Esophagus mucosa (tissue), 1 donor: ENCODE results near the gene PPP1R14D. TPM values are rescaled to one million over a fixed set of nuclear protein-coding genes. Genes with fewer than 3 reads are reported as not detected.
"Not testable (repeated sequence)": the region's sequence is repeated elsewhere in the genome, so short reads cannot be mapped to it uniquely, and the experiment has no call there.

Source experiments
- ATAC-seq: fragments of 200-7000 bp; cut with Tn5 transposase; one replicate; pipeline ENCODE4 v1.9.1; 2020
- total RNA-seq: library from RNA; stranded (reverse); gene quantifications from one replicate; pipeline ENCODE4 v1.2.4, GENCODE V29; 2023
- donor health status: DM: yes; HTN: yes; CAD: no.

The PPP1R14D gene
- not detected for total RNA-seq

- ATAC-seq: no peak
Observed at GRCh38 chr15:40828447-40829036, at the start of gene PPP1R14D. Gene PPP1R14D, minus strand, starts transcription at chr15:40828708. Its CDS starts 67 bp downstream, at chr15:40828641.

GRCh38 chr15:40877694-40878093, 49.2 kb upstream of the PPP1R14D start:
- no peak for ATAC-seq

- no peak for ATAC-seq
Observed at GRCh38 chr15:40875991-40876730, 47.7 kb upstream of the PPP1R14D start.

- ATAC-seq: peak; percentile 73
Observed at GRCh38 chr15:40873694-40874561, 45.4 kb upstream of the PPP1R14D start, which contains the start of gene RHOV. Gene RHOV, minus strand, starts transcription at chr15:40874234. Its CDS starts 95 bp downstream, at chr15:40874139.

- ATAC-seq: no peak
Observed at GRCh38 chr15:40872791-40873693, 44.5 kb upstream of the PPP1R14D start.

- peak; percentile 77 for ATAC-seq
Observed at GRCh38 chr15:40871749-40872617, 43.5 kb upstream of the PPP1R14D start.

- ATAC-seq: peak; percentile 45
Observed at GRCh38 chr15:40870716-40871115, 42.2 kb upstream of the PPP1R14D start.

GRCh38 chr15:40869686-40870085, 41.2 kb upstream of the PPP1R14D start:
- ATAC-seq: no peak

- ATAC-seq: no peak
Observed at GRCh38 chr15:40867199-40867598, 38.7 kb upstream of the PPP1R14D start.

- ATAC-seq: peak; percentile 34
Observed at GRCh38 chr15:40863660-40864270, 35.3 kb upstream of the PPP1R14D start.

- not testable (repeated sequence) for ATAC-seq
Observed at GRCh38 chr15:40861147-40861546, 32.6 kb upstream of the PPP1R14D start.

- ATAC-seq: peak; percentile 48
Observed at GRCh38 chr15:40859206-40859851, 30.8 kb upstream of the PPP1R14D start.

GRCh38 chr15:40858706-40859105, 30.2 kb upstream of the PPP1R14D start:
- ATAC-seq: peak; percentile 0

- ATAC-seq: peak; percentile 81
Observed at GRCh38 chr15:40857601-40858341, 29.3 kb upstream of the PPP1R14D start.

GRCh38 chr15:40856746-40857145, 28.2 kb upstream of the PPP1R14D start:
- ATAC-seq: no peak

- no peak for ATAC-seq
Observed at GRCh38 chr15:40855706-40856234, 27.3 kb upstream of the PPP1R14D start.

- no peak for ATAC-seq
Observed at GRCh38 chr15:40854161-40854560, 25.7 kb upstream of the PPP1R14D start.

- no peak for ATAC-seq
Observed at GRCh38 chr15:40853241-40853890, 24.9 kb upstream of the PPP1R14D start.
